Loucy (cell line): ENCODE measurements around the gene RIPK4.

Source experiments
- EZH2phosphoT487 ChIP-seq: fragments of 200-600 bp; IDR thresholded peaks from 2 replicates; pipeline ENCODE4 v1.6.1; 2018; ENCODE audit warnings: antibody characterized with exemption, mild to moderate bottlenecking, moderate library complexity, borderline replicate concordance
- TF ChIP-seq, protein P1 (sequence below): fragments of 200-600 bp; sonication (generic); conservative IDR thresholded peaks from 2 replicates; pipeline ENCODE4 v1.5.1; 2014; ENCODE audit warnings: mild to moderate bottlenecking, antibody characterized with exemption, low read length

DNA sequence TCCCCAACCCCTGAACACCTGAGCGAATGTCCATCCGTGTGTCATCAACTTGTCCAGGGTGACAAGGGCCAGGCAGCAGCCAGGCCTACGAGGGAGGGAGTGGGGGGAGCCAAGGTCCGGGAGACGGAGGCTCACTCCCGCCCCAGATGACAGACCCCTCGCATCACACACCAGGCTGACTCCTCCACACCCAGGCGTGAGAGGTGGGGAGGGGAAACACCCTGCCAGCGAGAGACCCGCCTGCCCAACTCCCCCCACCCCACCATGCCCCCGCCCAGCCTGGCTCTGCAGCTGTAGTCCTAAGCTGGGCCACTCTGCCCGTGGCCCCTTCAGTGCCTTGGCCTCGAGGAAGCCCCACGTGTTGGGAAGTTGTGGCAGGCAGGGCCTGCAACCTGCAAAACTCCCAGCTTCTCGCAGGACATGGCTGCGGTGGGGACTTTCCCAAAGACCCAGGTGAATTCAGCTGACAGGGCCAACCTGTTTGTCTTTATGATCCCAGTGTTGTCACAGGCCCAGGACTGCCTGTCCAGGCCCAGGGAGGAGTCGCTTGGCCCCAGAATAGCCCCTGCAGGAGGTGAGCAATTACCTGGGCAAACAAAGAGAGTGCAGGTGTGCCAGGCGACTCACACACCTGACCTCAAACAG lies 62.9 kb downstream of the RIPK4 start:
- TF ChIP-seq, protein P1, sequence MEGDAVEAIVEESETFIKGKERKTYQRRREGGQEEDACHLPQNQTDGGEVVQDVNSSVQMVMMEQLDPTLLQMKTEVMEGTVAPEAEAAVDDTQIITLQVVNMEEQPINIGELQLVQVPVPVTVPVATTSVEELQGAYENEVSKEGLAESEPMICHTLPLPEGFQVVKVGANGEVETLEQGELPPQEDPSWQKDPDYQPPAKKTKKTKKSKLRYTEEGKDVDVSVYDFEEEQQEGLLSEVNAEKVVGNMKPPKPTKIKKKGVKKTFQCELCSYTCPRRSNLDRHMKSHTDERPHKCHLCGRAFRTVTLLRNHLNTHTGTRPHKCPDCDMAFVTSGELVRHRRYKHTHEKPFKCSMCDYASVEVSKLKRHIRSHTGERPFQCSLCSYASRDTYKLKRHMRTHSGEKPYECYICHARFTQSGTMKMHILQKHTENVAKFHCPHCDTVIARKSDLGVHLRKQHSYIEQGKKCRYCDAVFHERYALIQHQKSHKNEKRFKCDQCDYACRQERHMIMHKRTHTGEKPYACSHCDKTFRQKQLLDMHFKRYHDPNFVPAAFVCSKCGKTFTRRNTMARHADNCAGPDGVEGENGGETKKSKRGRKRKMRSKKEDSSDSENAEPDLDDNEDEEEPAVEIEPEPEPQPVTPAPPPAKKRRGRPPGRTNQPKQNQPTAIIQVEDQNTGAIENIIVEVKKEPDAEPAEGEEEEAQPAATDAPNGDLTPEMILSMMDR = no peak
- TF ChIP-seq EZH2phosphoT487 = no peak
